Amniotic stem cell (primary cell): ENCODE results near the gene ATXN7.

Source experiments
- DNase-seq: peaks from one replicate; lab custom pipeline; 2025; lab: John Stamatoyannopoulos, UW

The ATXN7 gene

GRCh38 chr3:63864008-63864964 lies 619 bp downstream of the ATXN7 start:
- no peak for DNase-seq

- DNase-seq: no peak
Measured at GRCh38 chr3:63864965-63865327, 1.3 kb downstream of the ATXN7 start.

- DNase-seq: no peak
Measured at GRCh38 chr3:63867225-63867624, 3.6 kb downstream of the ATXN7 start.

GRCh38 chr3:63869940-63870614 lies 6.4 kb downstream of the ATXN7 start:
- no peak for DNase-seq

GRCh38 chr3:63870615-63871005 lies 6.9 kb downstream of the ATXN7 start:
- DNase-seq: no peak

- DNase-seq: no peak
Measured at GRCh38 chr3:63872135-63872924, 8.7 kb downstream of the ATXN7 start.

- no peak for DNase-seq
Measured at GRCh38 chr3:63874769-63875168, 11.1 kb downstream of the ATXN7 start.

GRCh38 chr3:63875510-63875909 lies 11.8 kb downstream of the ATXN7 start:
- no peak for DNase-seq

GRCh38 chr3:63876260-63876659 lies 12.6 kb downstream of the ATXN7 start:
- DNase-seq: no peak

- DNase-seq: no peak
Measured at GRCh38 chr3:63877737-63878393, 14.2 kb downstream of the ATXN7 start.

- no peak for DNase-seq
Measured at GRCh38 chr3:63878394-63879060, 14.9 kb downstream of the ATXN7 start.

- DNase-seq: no peak
Measured at GRCh38 chr3:63880653-63881052, 17.0 kb downstream of the ATXN7 start.

GRCh38 chr3:63886858-63887257 lies 23.2 kb downstream of the ATXN7 start:
- DNase-seq: no peak

GRCh38 chr3:63891518-63891917 lies 27.9 kb downstream of the ATXN7 start:
- no peak for DNase-seq

- no peak for DNase-seq
Measured at GRCh38 chr3:63892773-63893352, 29.2 kb downstream of the ATXN7 start.

GRCh38 chr3:63895422-63896189 lies 31.9 kb downstream of the ATXN7 start:
- DNase-seq: no peak

GRCh38 chr3:63896332-63897030 lies 32.8 kb downstream of the ATXN7 start:
- DNase-seq: no peak

- no peak for DNase-seq
Measured at GRCh38 chr3:63900010-63900409, 36.3 kb downstream of the ATXN7 start.

GRCh38 chr3:63900459-63900858 lies 36.8 kb downstream of the ATXN7 start:
- no peak for DNase-seq
